ENCODE measurements around the gene ZMYND15.

ZMYND15 gene

GRCh38 chr17:4743898-4744297 is 4.3 kb downstream of the ZMYND15 start:
- TF ChIP-seq CREB5 (CRISPR knock-in tag; IDR thresholded peaks at IDR 0.05; ENCODE audit: low read depth) = no peak
- TF ChIP-seq ZFP3 (CRISPR knock-in tag; IDR thresholded peaks at IDR 0.05) = no peak
- no peak for ATAC-seq

- TF ChIP-seq PPARA (CRISPR knock-in tag; IDR thresholded peaks at IDR 0.05; ENCODE audit: borderline replicate concordance) = no peak
- TF ChIP-seq CSRNP3 (CRISPR knock-in tag; IDR thresholded peaks at IDR 0.05) = no peak
- no peak for TF ChIP-seq ISL1 (CRISPR knock-in tag; IDR thresholded peaks at IDR 0.05)
- no peak for TF ChIP-seq ARNTL (CRISPR knock-in tag; IDR thresholded peaks at IDR 0.05; ENCODE audit: borderline replicate concordance, low read depth)
- no peak for TF ChIP-seq GLIS3 (CRISPR knock-in tag; IDR thresholded peaks at IDR 0.05)
- no peak for ATAC-seq
These were observed 5.7 kb downstream of the ZMYND15 start for GRCh38 chr17:4744999-4745969.

GRCh38 chr17:4747847-4748246 is 8.2 kb downstream of the ZMYND15 start:
- TF ChIP-seq ZNF8 (CRISPR knock-in tag; IDR thresholded peaks at IDR 0.05) = no peak
- TF ChIP-seq TOX (CRISPR knock-in tag; IDR thresholded peaks at IDR 0.05; ENCODE audit: borderline replicate concordance) = no peak
- TF ChIP-seq TCF4 (CRISPR knock-in tag; IDR thresholded peaks at IDR 0.05; ENCODE audit: borderline replicate concordance) = no peak
- TF ChIP-seq SNAI2 (CRISPR knock-in tag; IDR thresholded peaks at IDR 0.05) = no peak
- no peak for TF ChIP-seq GLIS3 (CRISPR knock-in tag; IDR thresholded peaks at IDR 0.05)
- TF ChIP-seq BACH2 (CRISPR knock-in tag; IDR thresholded peaks at IDR 0.05; ENCODE audit: borderline replicate concordance) = no peak
- TF ChIP-seq PATZ1 (CRISPR knock-in tag; IDR thresholded peaks at IDR 0.05; ENCODE audit: borderline replicate concordance) = no peak
- TF ChIP-seq POU6F1 (CRISPR knock-in tag; IDR thresholded peaks at IDR 0.05; ENCODE audit: borderline replicate concordance, low read depth) = no peak
- no peak for TF ChIP-seq ZFP3 (CRISPR knock-in tag; IDR thresholded peaks at IDR 0.05)
- ATAC-seq = peak; percentile 59

GRCh38 chr17:4748686-4749085 is 9.1 kb downstream of the ZMYND15 start:
- ATAC-seq = no peak

More at GRCh38 chr17:4748686-4749085, 9.1 kb downstream of the ZMYND15 start:
- no peak for TF ChIP-seq ZFP30 (CRISPR knock-in tag; IDR thresholded peaks at IDR 0.05)
- TF ChIP-seq ZC3H10 (CRISPR knock-in tag; IDR thresholded peaks at IDR 0.05) = no peak
- TF ChIP-seq OSR1 (CRISPR knock-in tag; IDR thresholded peaks at IDR 0.05) = no peak
- TF ChIP-seq ZFP3 (CRISPR knock-in tag; IDR thresholded peaks at IDR 0.05) = no peak
- TF ChIP-seq TOX (CRISPR knock-in tag; IDR thresholded peaks at IDR 0.05; ENCODE audit: borderline replicate concordance) = no peak
- TF ChIP-seq BACH2 (CRISPR knock-in tag; IDR thresholded peaks at IDR 0.05; ENCODE audit: borderline replicate concordance) = no peak
- TF ChIP-seq ZNF8 (CRISPR knock-in tag; IDR thresholded peaks at IDR 0.05) = no peak
- TF ChIP-seq GLIS3 (CRISPR knock-in tag; IDR thresholded peaks at IDR 0.05) = no peak
- TF ChIP-seq CSDC2 (CRISPR knock-in tag; IDR thresholded peaks at IDR 0.05) = no peak
- no peak for TF ChIP-seq PATZ1 (CRISPR knock-in tag; IDR thresholded peaks at IDR 0.05; ENCODE audit: borderline replicate concordance)
- TF ChIP-seq ZNF565 (CRISPR knock-in tag; conservative IDR thresholded peaks at IDR 0.05; ENCODE audit: low read depth) = no peak
- no peak for TF ChIP-seq TSHZ2 (CRISPR knock-in tag; IDR thresholded peaks at IDR 0.05)

All from SK-N-SH treated with all-trans-retinoic acid at 6 μM for 48 hours (cell line).